ENCODE measurements around the gene GP1BB. TPM values are rescaled to one million over a fixed set of nuclear protein-coding genes. Genes with fewer than 3 reads are reported as not detected.

GP1BB gene
- total RNA-seq, 1 experiment from 2014 or later, result 12.3 TPM

- in situ Hi-C loops (cut with HindIII; ENCODE audit: low pct_unique_long_range_greater_than_20kb, low sequenced_read_pairs), result no loop called here
- DNase-seq (ENCODE audit: low read depth), result no peak
These were observed 24.8 kb downstream of the GP1BB start for GRCh38 chr22:19748139-19748538.

GRCh38 chr22:19748991-19749664 lies 25.8 kb downstream of the GP1BB start:
- in situ Hi-C loops (cut with HindIII; ENCODE audit: low pct_unique_long_range_greater_than_20kb, low sequenced_read_pairs), result no loop called here
- DNase-seq (ENCODE audit: low read depth), result no peak

GRCh38 chr22:19749876-19750275 lies 26.5 kb downstream of the GP1BB start:
- DNase-seq (ENCODE audit: low read depth), result no peak
- in situ Hi-C loops (cut with HindIII; ENCODE audit: low pct_unique_long_range_greater_than_20kb, low sequenced_read_pairs), result loop anchor here (10.0 kb wide), 2 partner anchors 85 to 175 kb away; no protein-coding TSS in a partner anchor

GRCh38 chr22:19750507-19751490 lies 27.5 kb downstream of the GP1BB start:
- in situ Hi-C loops (cut with HindIII; ENCODE audit: low pct_unique_long_range_greater_than_20kb, low sequenced_read_pairs), result loop anchor here (10.0 kb wide), 2 partner anchors 84 to 174 kb away; no protein-coding TSS in a partner anchor
- no peak for DNase-seq (ENCODE audit: low read depth)

GRCh38 chr22:19751497-19752245 lies 28.3 kb downstream of the GP1BB start:
- in situ Hi-C loops (cut with HindIII; ENCODE audit: low pct_unique_long_range_greater_than_20kb, low sequenced_read_pairs), result loop anchor here (10.0 kb wide), 2 partner anchors 83 to 173 kb away; no protein-coding TSS in a partner anchor
- no peak for DNase-seq (ENCODE audit: low read depth)

GRCh38 chr22:19753090-19753842 lies 29.9 kb downstream of the GP1BB start:
- no peak for DNase-seq (ENCODE audit: low read depth)
- in situ Hi-C loops (cut with HindIII; ENCODE audit: low pct_unique_long_range_greater_than_20kb, low sequenced_read_pairs), result loop anchor here (10.0 kb wide), 2 partner anchors 82 to 172 kb away; no protein-coding TSS in a partner anchor

- DNase-seq (ENCODE audit: low read depth), result no peak
- in situ Hi-C loops (cut with HindIII; ENCODE audit: low pct_unique_long_range_greater_than_20kb, low sequenced_read_pairs), result loop anchor here (10.0 kb wide), 2 partner anchors 81 to 171 kb away; no protein-coding TSS in a partner anchor
These were observed 30.8 kb downstream of the GP1BB start for GRCh38 chr22:19753996-19754700.

- in situ Hi-C loops (cut with HindIII; ENCODE audit: low pct_unique_long_range_greater_than_20kb, low sequenced_read_pairs), result loop anchor here (10.0 kb wide), 2 partner anchors 80 to 170 kb away; no protein-coding TSS in a partner anchor
- no peak for DNase-seq (ENCODE audit: low read depth)
These were observed 31.4 kb downstream of the GP1BB start for GRCh38 chr22:19754701-19755144.

GRCh38 chr22:19755145-19755710 lies 31.9 kb downstream of the GP1BB start:
- in situ Hi-C loops (cut with HindIII; ENCODE audit: low pct_unique_long_range_greater_than_20kb, low sequenced_read_pairs), result loop anchor here (10.0 kb wide), 2 partner anchors 80 to 170 kb away; no protein-coding TSS in a partner anchor
- DNase-seq (ENCODE audit: low read depth), result no peak

- in situ Hi-C loops (cut with HindIII; ENCODE audit: low pct_unique_long_range_greater_than_20kb, low sequenced_read_pairs), result loop anchor here (10.0 kb wide), 2 partner anchors 79 to 169 kb away; no protein-coding TSS in a partner anchor
- DNase-seq (ENCODE audit: low read depth), result no peak
These were observed 32.5 kb downstream of the GP1BB start for GRCh38 chr22:19755722-19756287.

GRCh38 chr22:19756288-19757128 lies 33.2 kb downstream of the GP1BB start:
- peak; percentile 56 for DNase-seq (ENCODE audit: low read depth)
- in situ Hi-C loops (cut with HindIII; ENCODE audit: low pct_unique_long_range_greater_than_20kb, low sequenced_read_pairs), result loop anchor here (10.0 kb wide), 2 partner anchors 78 to 168 kb away; no protein-coding TSS in a partner anchor

GRCh38 chr22:19757140-19757984 lies 34.0 kb downstream of the GP1BB start:
- in situ Hi-C loops (cut with HindIII; ENCODE audit: low pct_unique_long_range_greater_than_20kb, low sequenced_read_pairs), result loop anchor here (10.0 kb wide), 2 partner anchors 77 to 167 kb away; no protein-coding TSS in a partner anchor
- DNase-seq (ENCODE audit: low read depth), result no peak

- DNase-seq (ENCODE audit: low read depth), result no peak
- in situ Hi-C loops (cut with HindIII; ENCODE audit: low pct_unique_long_range_greater_than_20kb, low sequenced_read_pairs), result loop anchor here (10.0 kb wide), 2 partner anchors 77 to 167 kb away; no protein-coding TSS in a partner anchor
These were observed 34.9 kb downstream of the GP1BB start for GRCh38 chr22:19757985-19758895.

All from Caki2 (cell line).